Measurements from ENCODE around the gene CAPN5.

GRCh38 chr11:77156396-77157195 lies 89.8 kb downstream of the CAPN5 start:
- no peak for TF ChIP-seq EZH2 (IDR thresholded peaks at IDR 0.05; ENCODE audit: borderline replicate concordance, low read length)
- TF ChIP-seq CTCF (conservative IDR thresholded peaks at IDR 0.05 in 1 of 2, IDR thresholded peaks at IDR 0.05 in 1 of 2; ENCODE audit: extremely low read depth in 1 of 2, insufficient read depth in 1 of 2, low read depth in 1 of 2, low read length in 2 of 2): no peak

All from mammary epithelial cell (primary cell).